ENCODE data around the gene FOXK1. TPM values are rescaled to one million over a fixed set of nuclear protein-coding genes. Genes with fewer than 3 reads are reported as not detected.

The FOXK1 gene
- total and polyA plus RNA-seq, 12 donors, result 4.8 to 63.1 (median 36.1) TPM

DNA sequence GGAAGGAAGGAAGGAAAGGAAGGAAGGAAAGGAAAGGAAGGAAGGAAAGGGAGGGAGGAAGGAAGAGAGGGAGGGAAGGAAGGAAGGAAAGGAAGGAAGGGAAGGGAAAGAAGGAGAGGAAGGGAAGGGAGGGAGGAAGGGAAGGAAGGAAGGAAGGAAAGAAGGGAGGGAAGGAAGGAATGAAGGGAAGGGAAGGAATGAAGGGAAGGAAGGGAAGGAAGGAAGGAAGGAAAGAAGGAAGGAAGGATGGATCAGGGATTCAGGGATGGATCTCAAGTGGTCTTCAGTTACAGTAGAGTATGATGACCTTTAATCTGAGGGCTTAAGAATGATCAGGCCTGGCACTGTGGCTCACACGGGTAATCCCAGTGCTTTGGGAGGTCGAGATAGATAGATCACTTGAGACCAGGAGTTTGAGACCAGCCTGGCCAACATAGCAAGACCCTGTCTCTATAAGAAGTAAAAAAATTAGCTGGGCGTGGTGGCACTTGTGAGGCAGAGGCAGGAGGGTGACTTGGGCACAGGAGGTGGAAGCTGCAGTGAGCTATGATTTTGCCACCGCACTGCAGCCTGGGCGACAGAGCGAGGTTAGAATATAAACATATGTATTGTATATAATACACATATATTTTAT lies 760 bp upstream of the FOXK1 start:
- no peaks in the 10 kb centered on the region for H3K9me3 ChIP-seq (replicated peaks in 1 of 3)
- peaks cover 19 to 33% of the 10 kb centered on the region in 2 donors for H3K4me1 ChIP-seq (replicated peaks in 1 of 2)
- intact Hi-C loops (cut with DNase I), result loop anchor here (5.0 kb wide), 3 partner anchors 39 to 71 kb away; no protein-coding TSS in a partner anchor
- TF ChIP-seq POLR2A (IDR thresholded peaks at IDR 0.05), result no peak
- TF ChIP-seq, protein P1, sequence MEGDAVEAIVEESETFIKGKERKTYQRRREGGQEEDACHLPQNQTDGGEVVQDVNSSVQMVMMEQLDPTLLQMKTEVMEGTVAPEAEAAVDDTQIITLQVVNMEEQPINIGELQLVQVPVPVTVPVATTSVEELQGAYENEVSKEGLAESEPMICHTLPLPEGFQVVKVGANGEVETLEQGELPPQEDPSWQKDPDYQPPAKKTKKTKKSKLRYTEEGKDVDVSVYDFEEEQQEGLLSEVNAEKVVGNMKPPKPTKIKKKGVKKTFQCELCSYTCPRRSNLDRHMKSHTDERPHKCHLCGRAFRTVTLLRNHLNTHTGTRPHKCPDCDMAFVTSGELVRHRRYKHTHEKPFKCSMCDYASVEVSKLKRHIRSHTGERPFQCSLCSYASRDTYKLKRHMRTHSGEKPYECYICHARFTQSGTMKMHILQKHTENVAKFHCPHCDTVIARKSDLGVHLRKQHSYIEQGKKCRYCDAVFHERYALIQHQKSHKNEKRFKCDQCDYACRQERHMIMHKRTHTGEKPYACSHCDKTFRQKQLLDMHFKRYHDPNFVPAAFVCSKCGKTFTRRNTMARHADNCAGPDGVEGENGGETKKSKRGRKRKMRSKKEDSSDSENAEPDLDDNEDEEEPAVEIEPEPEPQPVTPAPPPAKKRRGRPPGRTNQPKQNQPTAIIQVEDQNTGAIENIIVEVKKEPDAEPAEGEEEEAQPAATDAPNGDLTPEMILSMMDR (IDR thresholded peaks at IDR 0.05), result no peak
- 77 to 88% (median 87%) methylated on average over 6 of the region's 6 CpGs for WGBS, 4 donors
- H3K36me3 ChIP-seq (replicated peaks in 1 of 2), result no peaks in the 10 kb centered on the region
- peak overlapping the region in 1 of 4 donors; percentile 98 for H3K4me3 ChIP-seq
- DNase-seq, result no peak
- H3K27ac ChIP-seq, result peak overlapping the region in 2 of 5 donors; percentile 72 to 97
- H3K27me3 ChIP-seq, result no peaks in the 10 kb centered on the region

DNA sequence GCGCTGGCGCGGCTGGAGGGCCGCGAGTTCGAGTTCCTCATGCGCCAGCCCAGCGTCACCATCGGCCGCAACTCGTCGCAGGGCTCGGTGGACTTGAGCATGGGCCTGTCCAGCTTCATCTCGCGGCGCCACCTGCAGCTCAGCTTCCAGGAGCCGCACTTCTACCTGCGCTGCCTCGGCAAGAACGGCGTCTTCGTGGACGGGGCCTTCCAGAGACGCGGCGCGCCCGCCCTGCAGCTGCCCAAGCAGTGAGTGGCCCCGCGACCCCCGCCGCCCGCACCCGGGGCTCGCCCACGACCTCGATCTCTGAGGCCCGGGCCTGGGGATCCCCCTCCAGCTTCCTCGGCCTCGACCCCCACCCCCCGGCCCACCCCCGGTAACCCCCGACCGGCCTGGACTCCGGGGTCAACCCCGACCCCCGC lies 537 bp downstream of the FOXK1 start:
- intact Hi-C loops (cut with DNase I), result loop anchor here (5.0 kb wide), 3 partner anchors 40 to 70 kb away; no protein-coding TSS in a partner anchor
- Histone ChIP-seq H3K27me3 (no peaks in the 10 kb centered on the region), H3K4me1 (replicated peaks in 1 of 2) (peaks cover 19 to 45% of the 10 kb centered on the region in 2 donors), H3K4me3 (peak overlapping the region; percentile 48 to 98 (median 66)), H3K9me3 (replicated peaks in 1 of 3) (no peaks in the 10 kb centered on the region), H3K27ac (peak overlapping the region; percentile 82 to 97 (median 96)), H3K36me3 (replicated peaks in 1 of 2) (no peaks in the 10 kb centered on the region)
- WGBS, 4 donors, result 1 to 2% (median 1%) methylated on average over 14 to 47 of the region's 47 CpGs; no CpG with 5 or more reads in 1 of the 4 donors
- DNase-seq, result peak in 6 of 7 donors; percentile 45 to 79 (median 64)
- TF ChIP-seq, protein P1 (IDR thresholded peaks at IDR 0.05), result no peak
- peak in 1 of 2 donors; percentile 46 for TF ChIP-seq POLR2A (IDR thresholded peaks at IDR 0.05)

DNA sequence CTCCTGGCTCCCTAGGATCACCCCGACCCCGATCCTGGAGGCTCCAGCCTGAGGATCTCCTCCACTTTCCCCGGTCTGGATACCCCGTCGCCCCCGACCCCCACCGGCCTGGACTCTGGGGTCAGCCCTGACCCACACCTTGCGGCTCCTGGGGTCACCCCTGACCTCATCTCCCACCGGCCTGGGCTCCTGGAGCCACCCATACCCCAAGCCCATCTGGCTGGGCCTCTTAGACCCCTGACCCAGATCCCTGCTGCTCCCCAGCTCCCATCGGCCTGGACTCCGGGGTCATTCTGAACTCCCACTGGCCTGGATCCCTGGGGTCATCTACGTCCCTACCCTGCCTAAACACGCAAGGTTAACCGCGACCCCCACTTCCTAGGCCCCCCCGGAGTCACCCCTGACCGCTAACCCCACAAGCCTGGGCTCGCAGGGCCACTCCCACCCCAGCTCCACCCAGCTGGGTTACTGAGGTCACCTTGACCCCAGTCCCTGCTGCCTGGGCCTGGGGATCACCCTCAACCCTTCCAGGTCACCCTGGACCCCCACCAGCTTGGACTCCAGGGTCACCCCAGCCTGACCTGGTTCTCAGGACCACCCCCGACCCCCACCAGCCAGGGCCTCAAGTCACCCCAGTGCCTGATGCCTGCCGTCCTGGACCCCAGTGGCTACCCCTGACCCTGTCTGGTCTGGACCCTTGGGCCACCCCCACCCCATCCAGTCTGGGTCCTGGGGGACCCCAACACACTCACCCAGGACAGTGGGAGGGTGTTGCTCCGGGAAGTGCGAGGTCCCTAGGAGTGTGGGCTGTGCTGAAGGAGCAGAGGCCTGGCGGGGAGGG lies 1.2 kb downstream of the FOXK1 start:
- TF ChIP-seq, protein P1 (IDR thresholded peaks at IDR 0.05), result no peak
- TF ChIP-seq POLR2A (IDR thresholded peaks at IDR 0.05), result no peak
- Histone ChIP-seq H3K36me3 (replicated peaks in 1 of 2) (no peaks in the 10 kb centered on the region), H3K27me3 (no peaks in the 10 kb centered on the region), H3K4me1 (replicated peaks in 1 of 2) (peaks cover 19 to 47% of the 10 kb centered on the region in 2 donors), H3K4me3 (peak overlapping the region; percentile 41 to 98 (median 66)), H3K9me3 (replicated peaks in 1 of 3) (no peaks in the 10 kb centered on the region), H3K27ac (peak overlapping the region; percentile 82 to 97 (median 96))
- WGBS, 4 donors, result 0 to 3% (median 2%) methylated on average over 6 to 23 of the region's 23 CpGs
- DNase-seq, result peak in 4 of 7 donors; percentile 24 to 60 (median 48)
- intact Hi-C loops (cut with DNase I), result loop anchor here (5.0 kb wide), 3 partner anchors 41 to 69 kb away; no protein-coding TSS in a partner anchor

All from adrenal gland (tissue), 12 donors.